ENCODE results near the gene PDE2A. TPM values are rescaled to one million over a fixed set of nuclear protein-coding genes. Genes with fewer than 3 reads are reported as not detected.

Gene PDE2A
- total RNA-seq, 1 donor from 2014 or later = 65.9 TPM

DNA sequence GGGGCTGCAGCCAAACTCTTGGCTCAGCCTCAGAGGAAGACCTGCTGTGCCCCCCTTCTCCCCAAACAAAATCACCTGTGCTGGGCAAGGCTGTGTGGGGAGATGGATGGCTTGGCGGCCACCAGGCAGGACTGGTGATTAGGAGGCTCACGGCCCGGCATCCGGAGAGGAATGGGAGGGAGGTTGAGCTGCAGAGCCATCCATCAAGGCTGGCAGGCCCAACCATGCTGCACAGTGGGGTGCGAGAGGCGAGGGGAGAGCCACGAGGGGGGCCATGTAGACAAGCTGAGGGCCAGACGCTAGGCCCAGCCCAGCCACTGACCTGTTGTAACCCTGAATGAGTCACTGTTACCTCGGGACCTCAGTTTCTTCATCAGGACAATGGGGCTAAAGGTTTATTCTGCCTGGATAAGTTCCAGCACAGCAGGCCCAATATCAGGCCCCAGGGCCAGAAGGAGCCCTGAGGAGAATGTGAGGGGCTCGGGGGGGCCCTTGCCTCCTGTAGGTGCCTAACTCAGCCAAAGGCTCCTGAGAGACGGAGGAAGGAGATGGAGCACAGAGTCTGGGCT is 18.2 kb downstream of the PDE2A start:
- H3K4me1 Mint-ChIP-seq (ENCODE audit: unreplicated experiment) = peaks cover 8% of the 10 kb centered on the region
- DNase-seq (ENCODE audit: low spot score) = no peak
- H3K36me3 Mint-ChIP-seq (ENCODE audit: low read depth, unreplicated experiment) = no peaks in the 10 kb centered on the region
- no peak for TF ChIP-seq CTCF (IDR thresholded peaks at IDR 0.05; ENCODE audit: unreplicated experiment)
- peaks cover 5% of the 10 kb centered on the region for H3K27me3 Mint-ChIP-seq (ENCODE audit: unreplicated experiment)
- H3K4me3 Mint-ChIP-seq (ENCODE audit: unreplicated experiment) = no peak overlapping the region
- H3K27ac Mint-ChIP-seq (ENCODE audit: unreplicated experiment) = no peak overlapping the region
- no peaks in the 10 kb centered on the region for H3K9me3 Mint-ChIP-seq (ENCODE audit: unreplicated experiment)

DNA sequence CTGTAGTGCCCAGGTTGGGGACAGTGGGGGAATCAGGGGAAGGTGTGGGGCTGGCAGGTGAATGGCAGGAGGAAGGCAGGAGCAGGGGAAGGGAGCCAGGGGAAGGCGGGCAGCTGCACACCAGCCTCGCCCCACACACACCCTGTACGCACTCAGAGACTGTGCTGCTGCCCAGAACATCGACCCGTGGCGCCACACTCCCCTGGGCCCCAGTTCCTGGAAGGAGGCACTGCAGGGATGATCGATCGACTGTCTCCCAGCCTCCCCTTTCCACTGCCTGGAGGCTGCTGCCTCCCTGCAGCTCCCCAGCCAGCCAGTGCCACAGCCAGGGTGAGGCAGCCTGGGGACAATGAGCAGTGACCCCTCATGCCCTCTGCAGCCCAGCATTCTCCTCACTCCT is 19.2 kb downstream of the PDE2A start:
- TF ChIP-seq CTCF (IDR thresholded peaks at IDR 0.05; ENCODE audit: unreplicated experiment) = no peak
- no peak overlapping the region for H3K4me3 Mint-ChIP-seq (ENCODE audit: unreplicated experiment)
- H3K36me3 Mint-ChIP-seq (ENCODE audit: low read depth, unreplicated experiment) = no peaks in the 10 kb centered on the region
- H3K27me3 Mint-ChIP-seq (ENCODE audit: unreplicated experiment) = peaks cover 8% of the 10 kb centered on the region
- no peak overlapping the region for H3K27ac Mint-ChIP-seq (ENCODE audit: unreplicated experiment)
- H3K9me3 Mint-ChIP-seq (ENCODE audit: unreplicated experiment) = no peaks in the 10 kb centered on the region
- no peak for DNase-seq (ENCODE audit: low spot score)
- H3K4me1 Mint-ChIP-seq (ENCODE audit: unreplicated experiment) = peaks cover 8% of the 10 kb centered on the region

DNA sequence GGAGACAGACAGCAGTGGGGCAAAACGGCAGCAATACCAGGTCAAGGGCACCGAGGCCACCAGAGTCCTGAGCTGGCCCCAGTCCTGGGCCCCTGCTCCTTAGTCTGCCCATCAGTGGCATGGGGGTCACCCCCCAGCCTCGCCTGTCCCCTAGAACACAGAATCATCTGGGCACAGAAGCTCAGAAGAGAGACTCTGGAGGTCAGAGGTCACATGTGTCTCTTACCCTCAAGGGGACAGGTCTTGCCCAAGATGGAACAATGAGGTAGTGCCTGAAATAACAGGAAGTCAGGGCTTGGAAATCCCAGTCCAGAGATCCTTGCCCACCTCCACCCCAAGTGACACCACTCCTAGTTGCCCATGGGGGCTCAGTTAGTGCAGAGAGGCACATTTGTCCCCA is 20.6 kb downstream of the PDE2A start:
- TF ChIP-seq CTCF (IDR thresholded peaks at IDR 0.05; ENCODE audit: unreplicated experiment) = no peak
- Mint-ChIP-seq H3K27me3 (ENCODE audit: unreplicated experiment) (peaks cover 13% of the 10 kb centered on the region), H3K36me3 (ENCODE audit: low read depth, unreplicated experiment) (no peaks in the 10 kb centered on the region), H3K27ac (ENCODE audit: unreplicated experiment) (peak overlapping the region; percentile 70), H3K4me3 (ENCODE audit: unreplicated experiment) (peak overlapping the region; percentile 21), H3K4me1 (ENCODE audit: unreplicated experiment) (peaks cover 8% of the 10 kb centered on the region), H3K9me3 (ENCODE audit: unreplicated experiment) (no peaks in the 10 kb centered on the region)
- no peak for DNase-seq (ENCODE audit: low spot score)

DNA sequence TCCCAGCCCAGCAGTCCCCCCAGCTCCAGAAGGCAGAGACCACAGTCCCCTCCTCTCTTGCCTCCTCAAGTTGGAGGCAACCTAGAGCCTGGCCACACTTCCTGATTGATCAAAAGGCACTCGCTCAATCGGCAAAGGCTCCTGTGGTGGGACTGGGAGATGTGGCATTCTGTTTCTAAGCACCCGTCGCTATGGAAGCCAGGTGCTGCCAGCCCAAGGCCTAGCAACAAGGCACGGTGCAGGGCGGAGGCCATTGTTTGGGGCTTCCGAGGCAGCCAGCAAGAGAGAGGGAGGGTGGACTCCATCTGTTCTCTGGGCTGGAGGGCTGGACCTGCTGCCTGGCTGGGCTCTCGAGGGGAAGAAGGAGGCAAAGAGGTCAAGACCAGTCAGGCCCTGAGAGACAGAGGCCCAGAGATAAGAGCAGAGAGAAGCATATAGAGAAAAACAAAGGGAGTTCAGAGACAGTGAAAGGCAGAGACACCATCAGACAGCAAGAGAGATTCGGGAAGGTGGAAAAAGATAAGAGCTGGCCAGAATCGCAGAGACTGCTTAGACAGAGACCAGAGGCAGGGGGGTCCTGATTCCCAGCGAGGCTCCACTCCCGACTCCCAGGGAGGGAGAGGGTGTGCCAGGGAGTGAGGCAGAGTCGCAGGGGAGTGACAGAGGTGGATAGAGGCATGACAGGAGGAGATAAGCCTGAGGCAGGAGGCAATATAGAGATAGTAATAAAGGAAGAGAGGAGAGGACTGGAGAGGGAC is 21.2 kb downstream of the PDE2A start:
- Mint-ChIP-seq H3K27me3 (ENCODE audit: unreplicated experiment) (peaks cover 13% of the 10 kb centered on the region), H3K9me3 (ENCODE audit: unreplicated experiment) (no peaks in the 10 kb centered on the region), H3K27ac (ENCODE audit: unreplicated experiment) (peak overlapping the region; percentile 2), H3K4me1 (ENCODE audit: unreplicated experiment) (peaks cover 8% of the 10 kb centered on the region), H3K36me3 (ENCODE audit: low read depth, unreplicated experiment) (no peaks in the 10 kb centered on the region), H3K4me3 (ENCODE audit: unreplicated experiment) (peak overlapping the region; percentile 21)
- no peak for TF ChIP-seq CTCF (IDR thresholded peaks at IDR 0.05; ENCODE audit: unreplicated experiment)
- DNase-seq (ENCODE audit: low spot score) = no peak

DNA sequence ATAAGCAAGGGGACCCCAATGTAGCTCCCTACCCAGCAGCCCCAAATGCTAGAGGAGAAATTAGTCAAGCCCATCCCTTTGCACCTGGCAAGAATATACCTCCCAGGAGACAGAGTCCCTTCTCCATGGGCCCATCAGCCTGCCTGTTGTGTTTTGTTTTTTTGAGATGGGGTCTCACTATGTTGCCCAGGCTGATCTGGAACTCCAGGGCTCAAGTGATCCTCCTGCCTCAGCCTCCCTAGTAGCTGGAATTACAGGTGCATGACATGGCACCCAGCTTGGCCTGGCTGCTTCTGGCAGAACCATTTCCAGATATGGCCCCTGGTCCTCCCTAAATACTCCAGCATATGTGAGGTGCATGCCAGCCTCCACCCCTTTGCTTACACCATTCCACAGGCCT is 22.1 kb downstream of the PDE2A start:
- no peaks in the 10 kb centered on the region for H3K36me3 Mint-ChIP-seq (ENCODE audit: low read depth, unreplicated experiment)
- peaks cover 8% of the 10 kb centered on the region for H3K4me1 Mint-ChIP-seq (ENCODE audit: unreplicated experiment)
- H3K27me3 Mint-ChIP-seq (ENCODE audit: unreplicated experiment) = peaks cover 13% of the 10 kb centered on the region
- H3K27ac Mint-ChIP-seq (ENCODE audit: unreplicated experiment) = no peak overlapping the region
- DNase-seq (ENCODE audit: low spot score) = no peak
- TF ChIP-seq CTCF (IDR thresholded peaks at IDR 0.05; ENCODE audit: unreplicated experiment) = no peak
- H3K9me3 Mint-ChIP-seq (ENCODE audit: unreplicated experiment) = no peaks in the 10 kb centered on the region
- no peak overlapping the region for H3K4me3 Mint-ChIP-seq (ENCODE audit: unreplicated experiment)
